Vagina (tissue), 2 donors: ENCODE data around the gene MMP10.
"Not testable (repeated sequence)": the region's sequence is repeated elsewhere in the genome, so short reads cannot be mapped to it uniquely, and the experiment has no call there.

Experiments
- CTCF ChIP-seq, 3 experiments: fragments of 450-650 bp in 2 of 3; fragments of 200-600 bp in 1 of 3; sonication (generic) in 1 of 3; IDR thresholded peaks; one replicate each; pipeline ENCODE4 v1.5.1; 2017 to 2019; ENCODE audit warnings: antibody characterized with exemption in 3 of 3, mild to moderate bottlenecking in 2 of 3, moderate library complexity in 2 of 3
- POLR2AphosphoS5 ChIP-seq, 2 donors: sonication (generic); formaldehyde crosslinking; IDR thresholded peaks; one replicate each; pipeline ENCODE4 v1.9.0; 2017; ENCODE audit warnings: antibody characterized with exemption in 2 of 2, mild to moderate bottlenecking in 2 of 2, low read depth in 1 of 2; ENCODE audit not compliant: insufficient read depth in 1 of 2

GRCh38 chr11:102746746-102747578 is 33.5 kb downstream of the MMP10 start:
- TF ChIP-seq POLR2AphosphoS5 (IDR thresholded peaks at IDR 0.05; ENCODE audit: insufficient read depth in 1 of 2, low read depth in 1 of 2); CTCF (IDR thresholded peaks at IDR 0.05): not testable (repeated sequence)
